OCI-LY3 (cell line): Measurements from ENCODE around the gene RGSL1.
"Not testable (repeated sequence)": the region's sequence is repeated elsewhere in the genome, so short reads cannot be mapped to it uniquely, and the experiment has no call there.

ENCODE experiments used
- H2AFZ ChIP-seq: fragments of 200-600, 300-600 bp; shearing (Covaris generic); 2 replicates; pipeline ENCODE4 v1.6.0; 2014; ENCODE audit warnings: antibody characterized with exemption, low read depth, low read length
- H3K27ac ChIP-seq: fragments of 200-600, 300-600 bp; sonication (generic); 2 replicates; pipeline ENCODE4 v1.5.1; 2014; ENCODE audit warnings: mild to moderate bottlenecking, low read length, moderate library complexity, mixed read lengths
- H3K27me3 ChIP-seq: fragments of 200-600, 300-600 bp; sonication (generic); 2 replicates; pipeline ENCODE4 v1.6.1; 2014; ENCODE audit warnings: low read depth, low read length, mixed read lengths
- H3K36me3 ChIP-seq: fragments of 200-600, 300-600 bp; sonication (generic); replicated peaks from 2 replicates; pipeline ENCODE3; 2014; ENCODE audit warnings: low read depth, low read length, mixed read lengths
- H3K4me1 ChIP-seq: fragments of 300-600, 200-600 bp; sonication (generic); 2 replicates; pipeline ENCODE4 v1.6.1; 2014; ENCODE audit warnings: low read length, mixed read lengths
- H3K4me2 ChIP-seq: fragments of 200-600, 300-600 bp; sonication (generic); 2 replicates; pipeline ENCODE4 v1.6.1; 2014; ENCODE audit warnings: low read length, mixed read lengths
- H3K4me3 ChIP-seq: fragments of 300-600, 200-600 bp; sonication (generic); 2 replicates; pipeline ENCODE4 v1.5.1; 2014; ENCODE audit warnings: antibody characterized with exemption, mild to moderate bottlenecking, low read length, moderate library complexity
- H3K79me2 ChIP-seq: fragments of 300-600, 200-600 bp; shearing (Covaris generic); 2 replicates; pipeline ENCODE4 v1.6.1; 2014; ENCODE audit warnings: mild to moderate bottlenecking, low read length, mixed read lengths
- H3K9ac ChIP-seq: fragments of 300-600, 200-600 bp; shearing (Covaris generic); 2 replicates; pipeline ENCODE4 v1.6.0; 2014; ENCODE audit warnings: mild to moderate bottlenecking, low read length, moderate library complexity
- H3K9me3 ChIP-seq: fragments of 200-600, 300-600 bp; shearing (Covaris generic); 2 replicates; pipeline ENCODE4 v1.6.1; 2014; ENCODE audit warnings: low read length, mixed read lengths; ENCODE audit not compliant: insufficient read depth
- H4K20me1 ChIP-seq: fragments of 200-600, 300-600 bp; sonication (generic); 2 replicates; pipeline ENCODE4 v1.6.1; 2016; ENCODE audit warnings: low read length, mixed read lengths; ENCODE audit not compliant: insufficient read depth
- CTCF ChIP-seq: fragments of 200-600, 300-600 bp; sonication (generic); IDR thresholded peaks from 2 replicates; pipeline ENCODE4 v1.5.1; 2014; ENCODE audit warnings: antibody characterized with exemption, low read length, low read depth
- EZH2phosphoT487 ChIP-seq: fragments of 200-600 bp; shearing (Covaris generic); IDR thresholded peaks from 2 replicates; pipeline ENCODE4 v1.6.1; 2018; ENCODE audit warnings: antibody characterized with exemption, mixed run types, low read depth

RGSL1 gene

GRCh38 chr1:182515556-182515955, 65.6 kb downstream of the RGSL1 start:
- H3K27ac ChIP-seq = no peak overlapping the region
- no peak overlapping the region for H3K4me2 ChIP-seq
- H4K20me1 ChIP-seq = no peaks in the 10 kb centered on the region
- no peak for TF ChIP-seq CTCF
- no peak for TF ChIP-seq EZH2phosphoT487
- no peaks in the 10 kb centered on the region for H3K27me3 ChIP-seq
- no peak overlapping the region for H2AFZ ChIP-seq
- no peaks in the 10 kb centered on the region for H3K79me2 ChIP-seq
- no peak overlapping the region for H3K4me3 ChIP-seq
- H3K9me3 ChIP-seq = no peaks in the 10 kb centered on the region
- H3K4me1 ChIP-seq = no peaks in the 10 kb centered on the region
- H3K9ac ChIP-seq = no peak overlapping the region
- no peaks in the 10 kb centered on the region for H3K36me3 ChIP-seq

- Histone ChIP-seq H3K36me3 (peaks cover 5% of the 10 kb centered on the region), H4K20me1 (no peaks in the 10 kb centered on the region), H3K27ac (no peak overlapping the region), H3K4me2 (no peak overlapping the region), H3K9me3 (peaks cover 16% of the 10 kb centered on the region), H3K4me3 (no peak overlapping the region), H2AFZ (no peak overlapping the region), H3K27me3 (no peaks in the 10 kb centered on the region), H3K9ac (no peak overlapping the region), H3K79me2 (no peaks in the 10 kb centered on the region), H3K4me1 (no peaks in the 10 kb centered on the region)
- TF ChIP-seq EZH2phosphoT487 = no peak
- no peak for TF ChIP-seq CTCF
Measured at GRCh38 chr1:182520736-182521135, 70.8 kb downstream of the RGSL1 start.

GRCh38 chr1:182525342-182525741, 75.4 kb downstream of the RGSL1 start:
- no peaks in the 10 kb centered on the region for H4K20me1 ChIP-seq
- no peak overlapping the region for H3K4me2 ChIP-seq
- H3K27me3 ChIP-seq = no peaks in the 10 kb centered on the region
- peaks cover 34% of the 10 kb centered on the region for H3K9me3 ChIP-seq
- no peak overlapping the region for H2AFZ ChIP-seq
- no peak overlapping the region for H3K4me3 ChIP-seq
- H3K36me3 ChIP-seq = peaks cover 7% of the 10 kb centered on the region
- no peak overlapping the region for H3K9ac ChIP-seq
- H3K4me1 ChIP-seq = no peaks in the 10 kb centered on the region
- no peak overlapping the region for H3K27ac ChIP-seq
- no peaks in the 10 kb centered on the region for H3K79me2 ChIP-seq
- TF ChIP-seq CTCF = no peak
- TF ChIP-seq EZH2phosphoT487 = no peak

- Histone ChIP-seq H3K4me1 (no peaks in the 10 kb centered on the region), H3K9ac (no peak overlapping the region), H4K20me1 (no peaks in the 10 kb centered on the region), H3K27ac (no peak overlapping the region), H3K27me3 (no peaks in the 10 kb centered on the region), H3K36me3 (peaks cover 7% of the 10 kb centered on the region), H3K79me2 (no peaks in the 10 kb centered on the region), H2AFZ (0 out of 2 replicates have a peak overlapping the region, but pooled peaks have one; percentile 26), H3K4me3 (no peak overlapping the region), H3K4me2 (no peak overlapping the region), H3K9me3 (peaks cover 34% of the 10 kb centered on the region)
- TF ChIP-seq CTCF (peak; percentile 15; the same call in 1 of the 2 replicates), EZH2phosphoT487 (no peak)
Measured at GRCh38 chr1:182527680-182528079, 77.7 kb downstream of the RGSL1 start.

GRCh38 chr1:182528206-182528605, 78.3 kb downstream of the RGSL1 start:
- not testable (repeated sequence) for H3K27ac ChIP-seq, H3K4me2 ChIP-seq, H3K27me3 ChIP-seq, H3K4me3 ChIP-seq, H3K4me1 ChIP-seq, H4K20me1 ChIP-seq, H3K9ac ChIP-seq, H3K36me3 ChIP-seq, H3K79me2 ChIP-seq, H2AFZ ChIP-seq
- peaks cover 34% of the 10 kb centered on the region for H3K9me3 ChIP-seq
